WTC11 (cell line): Measurements from ENCODE around the gene DPF1. TPM values are rescaled to one million over a fixed set of nuclear protein-coding genes. Genes with fewer than 3 reads are reported as not detected.
A peak's percentile ranks its signal among the peaks of the same experiment; 100 is the strongest.

Source experiments
- ATAC-seq: fragments of 200-7000 bp; cut with Tn5 transposase; 2 replicates; pipeline ENCODE4 v1.10.0; 2021; ENCODE audit warnings: mild to moderate bottlenecking, moderate library complexity
- CTCF ChIA-PET: fragments of 300-600 bp; sonication (Branson Sonifier 250); formaldehyde crosslinking; loops from one replicate; lab custom pipeline; 2021; ENCODE audit warnings: antibody characterized with exemption; lab: Charles Lee
- POLR2A ChIA-PET: fragments of 350-600 bp; sonication (Branson Sonifier 250); formaldehyde crosslinking; loops from one replicate; lab custom pipeline; 2021; ENCODE audit warnings: antibody characterized with exemption; lab: Charles Lee
- DNase-seq: peaks from one replicate; pipeline ENCODE4 v3.0.0; 2021; ENCODE audit warnings: low spot score
- H3K27ac Mint-ChIP-seq: 2 replicates; pipeline ENCODE4 v1.8.0; 2021; ENCODE audit warnings: mixed read lengths
- H3K27me3 Mint-ChIP-seq: 2 replicates; pipeline ENCODE4 v1.8.0; 2021; ENCODE audit warnings: low read depth, mild to moderate bottlenecking, moderate library complexity, mixed read lengths
- H3K36me3 Mint-ChIP-seq: 2 replicates; pipeline ENCODE4 v1.8.0; 2021; ENCODE audit warnings: mixed read lengths
- H3K4me1 Mint-ChIP-seq: 2 replicates; pipeline ENCODE4 v1.8.0; 2022; ENCODE audit warnings: mixed read lengths
- H3K4me3 Mint-ChIP-seq: 2 replicates; pipeline ENCODE4 v1.8.0; 2021; ENCODE audit warnings: mild to moderate bottlenecking, moderate library complexity, mixed read lengths
- H3K9me3 Mint-ChIP-seq: 2 replicates; pipeline ENCODE4 v1.8.0; 2021; ENCODE audit warnings: mixed read lengths
- ATF2 ChIP-seq: sonication (generic); formaldehyde crosslinking; IDR thresholded peaks from 2 replicates; pipeline ENCODE4 v1.8.1; 2022; ENCODE audit warnings: low read depth, missing genetic modification reagents, borderline replicate concordance
- ATF3 ChIP-seq: sonication (generic); formaldehyde crosslinking; conservative IDR thresholded peaks from 2 replicates; pipeline ENCODE4 v1.8.1; 2022; ENCODE audit warnings: mild to moderate bottlenecking, missing genetic modification reagents
- CREM ChIP-seq: sonication (generic); formaldehyde crosslinking; IDR thresholded peaks from 2 replicates; pipeline ENCODE4 v1.8.1; 2022; ENCODE audit warnings: mild to moderate bottlenecking, missing genetic modification reagents, moderate library complexity
- E2F4 ChIP-seq: sonication (generic); formaldehyde crosslinking; IDR thresholded peaks from 2 replicates; pipeline ENCODE4 v1.8.1; 2022; ENCODE audit warnings: low read depth, mild to moderate bottlenecking, moderate library complexity, missing genetic modification reagents, borderline replicate concordance
- E2F5 ChIP-seq: sonication (generic); formaldehyde crosslinking; IDR thresholded peaks from 2 replicates; pipeline ENCODE4 v1.8.1; 2022; ENCODE audit warnings: mild to moderate bottlenecking, moderate library complexity, missing genetic modification reagents
- EMX1 ChIP-seq: fragments of 250-450 bp; sonication (Bioruptor Pico); IDR thresholded peaks from 2 replicates; pipeline ENCODE4 v1.8.0; 2021; ENCODE audit warnings: mild to moderate bottlenecking
- ETV6 ChIP-seq: sonication (generic); formaldehyde crosslinking; IDR thresholded peaks from 2 replicates; pipeline ENCODE4 v1.8.1; 2022; ENCODE audit warnings: mild to moderate bottlenecking, missing genetic modification reagents
- FOXK1 ChIP-seq: sonication (generic); formaldehyde crosslinking; IDR thresholded peaks from 2 replicates; pipeline ENCODE4 v1.8.0; 2022; ENCODE audit warnings: mild to moderate bottlenecking, moderate library complexity, missing genetic modification reagents
- IRF1 ChIP-seq: sonication (generic); formaldehyde crosslinking; IDR thresholded peaks from 2 replicates; pipeline ENCODE4 v1.8.0; 2023; ENCODE audit warnings: missing genetic modification reagents
- JAZF1 ChIP-seq: fragments of 250-450 bp; sonication (Bioruptor Pico); IDR thresholded peaks from 2 replicates; pipeline ENCODE4 v1.9.0; 2021; ENCODE audit warnings: moderate library complexity, mild to moderate bottlenecking, inconsistent platforms
- MXD4 ChIP-seq: fragments of 250-450 bp; sonication (Bioruptor Pico); IDR thresholded peaks from 2 replicates; pipeline ENCODE4 v1.8.0; 2021; ENCODE audit warnings: mild to moderate bottlenecking, moderate library complexity, borderline replicate concordance
- NFE2L1 ChIP-seq: sonication (generic); formaldehyde crosslinking; IDR thresholded peaks from 2 replicates; pipeline ENCODE4 v1.8.1; 2023; ENCODE audit warnings: missing genetic modification reagents
- PRRX2 ChIP-seq: fragments of 250-450 bp; sonication (Bioruptor Pico); IDR thresholded peaks from 2 replicates; pipeline ENCODE4 v1.8.0; 2021; ENCODE audit warnings: mild to moderate bottlenecking
- SMAD4 ChIP-seq: sonication (generic); formaldehyde crosslinking; IDR thresholded peaks from 2 replicates; pipeline ENCODE4 v1.8.0; 2022; ENCODE audit warnings: mild to moderate bottlenecking, missing genetic modification reagents
- SOX15 ChIP-seq: fragments of 250-450 bp; sonication (Bioruptor Pico); IDR thresholded peaks from 2 replicates; pipeline ENCODE4 v1.9.0; 2021; ENCODE audit warnings: mild to moderate bottlenecking
- SP1 ChIP-seq: sonication (generic); formaldehyde crosslinking; conservative IDR thresholded peaks from 2 replicates; pipeline ENCODE4 v1.8.1; 2022; ENCODE audit warnings: missing genetic modification reagents
- USF2 ChIP-seq: sonication (generic); formaldehyde crosslinking; IDR thresholded peaks from 2 replicates; pipeline ENCODE4 v1.8.1; 2023; ENCODE audit warnings: mild to moderate bottlenecking, missing genetic modification reagents, moderate library complexity
- ZNF121 ChIP-seq: sonication (generic); formaldehyde crosslinking; IDR thresholded peaks from 2 replicates; pipeline ENCODE4 v1.8.0; 2023; ENCODE audit warnings: missing genetic modification reagents
- ZNF396 ChIP-seq: fragments of 250-450 bp; sonication (Bioruptor Pico); IDR thresholded peaks from 2 replicates; pipeline ENCODE4 v1.8.0; 2021; ENCODE audit warnings: mild to moderate bottlenecking, moderate library complexity, borderline replicate concordance
- ZNF512 ChIP-seq: sonication (generic); formaldehyde crosslinking; IDR thresholded peaks from 2 replicates; pipeline ENCODE4 v1.8.1; 2022; ENCODE audit warnings: missing genetic modification reagents, borderline replicate concordance
- ZSCAN18 ChIP-seq: fragments of 250-450 bp; sonication (Bioruptor Pico); IDR thresholded peaks from 2 replicates; pipeline ENCODE4 v2.1.2; 2022; ENCODE audit warnings: mild to moderate bottlenecking, moderate library complexity
- total RNA-seq: library from RNA; stranded (reverse); gene quantifications from 3 replicates; pipeline ENCODE4 v1.2.3, GENCODE V29; 2021

Gene DPF1
- total RNA-seq, 1 experiment from 2014 or later = 6.8 TPM

- peaks cover 2% of the 10 kb centered on the region for H3K36me3 Mint-ChIP-seq
- no peak for ATAC-seq
- peaks cover 62% of the 10 kb centered on the region for H3K4me1 Mint-ChIP-seq
- H3K4me3 Mint-ChIP-seq = peak overlapping the region; percentile 99; the same call in 1 of the 2 replicates
- peak overlapping the region; percentile 95 for H3K27ac Mint-ChIP-seq
- no peaks in the 10 kb centered on the region for H3K27me3 Mint-ChIP-seq
- ChIA-PET POLR2A (interaction anchor here (0.5 to 0.8 kb wide), 2 partner anchors 29 to 60 kb away, joined by 4 read pairs; no protein-coding TSS in a partner anchor), CTCF (interaction anchor here (0.6 to 5.8 kb wide), 3 partner anchors 12 to 244 kb away, joined by 3 to 50 read pairs (median 3); partner anchors contain the start of gene PPP1R14A)
- no peak for DNase-seq
- TF ChIP-seq FOXK1 (CRISPR knock-in tag) = no peak
- TF ChIP-seq EMX1 (CRISPR knock-in tag) = no peak
- no peak for TF ChIP-seq SP1 (CRISPR knock-in tag)
- TF ChIP-seq ZNF121 (CRISPR knock-in tag) = no peak
- TF ChIP-seq ZNF512 (CRISPR knock-in tag) = no peak
- TF ChIP-seq ZNF396 (CRISPR knock-in tag) = no peak
- no peak for TF ChIP-seq MXD4
- H3K9me3 Mint-ChIP-seq = no peaks in the 10 kb centered on the region
Measured at GRCh38 chr19:38268539-38268938, 44.5 kb upstream of the DPF1 start.

GRCh38 chr19:38267761-38268483 lies 43.9 kb upstream of the DPF1 start:
- TF ChIP-seq SOX15 (CRISPR knock-in tag) = no peak
- TF ChIP-seq PRRX2 (CRISPR knock-in tag) = no peak
- TF ChIP-seq ZSCAN18 (CRISPR knock-in tag) = no peak
- TF ChIP-seq NFE2L1 (CRISPR knock-in tag) = no peak
- no peak for TF ChIP-seq CREM (CRISPR knock-in tag)
- no peak for TF ChIP-seq USF2 (CRISPR knock-in tag)
- no peak for TF ChIP-seq ATF2 (CRISPR knock-in tag)
- no peak for TF ChIP-seq SMAD4 (CRISPR knock-in tag)
- no peak for TF ChIP-seq E2F5 (CRISPR knock-in tag)
- TF ChIP-seq MXD4 = no peak
- no peak for TF ChIP-seq IRF1 (CRISPR knock-in tag)
- TF ChIP-seq ETV6 (CRISPR knock-in tag) = no peak
- no peak for TF ChIP-seq ATF3 (CRISPR knock-in tag)
- no peak for TF ChIP-seq JAZF1 (CRISPR knock-in tag)
- no peak for TF ChIP-seq E2F4 (CRISPR knock-in tag)
- ChIA-PET POLR2A (interaction anchor here (0.5 kb wide), 1 partner anchor 28 kb away, joined by 4 read pairs; no protein-coding TSS in a partner anchor), CTCF (interaction anchor here (1.5 to 5.8 kb wide), 2 partner anchors 12 to 24 kb away, joined by 7 to 50 read pairs; partner anchors contain the start of gene PPP1R14A)
- Mint-ChIP-seq H3K27ac (peak overlapping the region; percentile 95), H3K4me3 (peak overlapping the region; percentile 99), H3K27me3 (no peaks in the 10 kb centered on the region), H3K4me1 (peaks cover 63% of the 10 kb centered on the region), H3K9me3 (no peaks in the 10 kb centered on the region), H3K36me3 (peaks cover 2% of the 10 kb centered on the region)
- DNase-seq (no peak), ATAC-seq (no peak)
